Stimulated activated CD4-positive, alpha-beta T cell treated with anti-CD3 and anti-CD28 coated beads, TNF-alpha, amount 100 ng/mL, for 48 hours (primary cell): Measurements from ENCODE around the gene MCF2L2.
"Not testable (repeated sequence)": the region's sequence is repeated elsewhere in the genome, so short reads cannot be mapped to it uniquely, and the experiment has no call there.

ENCODE experiments used
- DNase-seq, 3 donors: peaks; one replicate each; pipeline ENCODE4 v3.0.0-alpha.2; 2020; ENCODE audit warnings: low read depth in 3 of 3

The MCF2L2 gene

DNA sequence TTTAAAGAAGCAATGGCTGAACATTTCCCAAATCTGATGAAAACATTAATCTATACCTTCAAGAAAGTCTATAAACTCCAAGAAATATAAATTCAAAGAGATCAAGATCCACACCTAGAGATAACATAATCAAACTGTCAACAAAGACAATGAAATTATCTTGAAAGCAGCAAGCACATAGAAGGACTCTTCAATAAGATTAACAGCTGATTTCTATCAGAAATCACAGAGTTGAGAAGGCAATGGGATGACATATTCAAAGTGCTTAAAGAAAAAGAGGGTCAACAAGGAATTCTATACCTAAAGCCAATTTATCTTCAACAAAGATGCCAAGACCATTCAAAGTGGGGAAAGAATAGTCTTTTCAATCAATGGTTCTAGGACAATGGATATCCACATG, 224.7 kb downstream of the MCF2L2 start:
- DNase-seq = no peak

DNA sequence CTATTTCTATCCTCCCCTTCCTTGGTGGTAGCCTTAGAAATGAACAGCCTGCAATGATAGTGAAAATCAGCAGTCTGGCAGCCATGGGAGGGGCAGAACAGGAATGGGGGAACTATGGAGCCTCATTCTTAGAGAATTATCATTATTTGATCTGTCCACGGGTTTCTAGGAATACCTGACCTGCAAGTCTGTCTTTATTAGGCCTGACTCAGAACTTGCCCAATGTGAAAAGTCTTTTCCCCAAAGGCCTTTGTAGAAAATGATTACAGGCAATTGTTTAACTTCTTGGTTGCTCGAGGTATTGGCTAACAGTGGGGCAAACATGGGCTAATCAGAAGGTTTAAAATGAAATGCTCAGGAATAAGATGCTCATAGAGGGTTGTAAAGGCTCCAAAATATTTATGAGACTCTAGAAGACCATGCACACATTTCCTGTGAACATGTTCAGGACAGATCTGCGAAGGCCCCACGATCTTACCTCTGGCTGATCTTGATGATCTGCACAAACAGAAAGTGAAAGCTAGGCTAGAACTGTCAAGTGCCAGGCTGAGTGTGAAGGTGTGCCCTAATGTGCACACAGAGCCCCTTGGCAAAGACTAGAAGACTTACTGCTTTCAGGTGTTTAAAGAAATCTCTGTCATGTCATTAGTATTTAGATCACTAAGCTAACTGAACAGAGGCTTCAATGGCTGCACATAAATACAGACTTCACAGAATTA, 226.3 kb downstream of the MCF2L2 start:
- no peak for DNase-seq

DNA sequence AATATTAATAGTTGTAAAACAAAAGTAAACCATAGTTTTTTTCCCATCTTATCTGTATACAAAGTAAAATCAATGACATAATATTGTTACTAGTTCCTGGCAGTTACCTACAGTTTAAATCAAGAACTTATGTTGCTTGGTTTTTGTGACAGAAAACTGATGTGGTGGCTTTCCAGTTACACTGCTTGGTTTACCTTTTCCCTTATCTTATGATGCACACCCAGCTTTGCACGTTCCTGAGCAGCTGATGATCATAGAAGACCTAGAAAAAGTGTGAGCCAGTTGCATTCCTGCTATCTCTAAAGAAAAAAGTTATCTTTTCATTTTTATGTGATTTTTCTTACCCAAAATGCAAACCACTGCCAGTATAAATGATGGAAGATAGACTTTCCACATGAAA, 229.5 kb downstream of the MCF2L2 start:
- no peak for DNase-seq

DNA sequence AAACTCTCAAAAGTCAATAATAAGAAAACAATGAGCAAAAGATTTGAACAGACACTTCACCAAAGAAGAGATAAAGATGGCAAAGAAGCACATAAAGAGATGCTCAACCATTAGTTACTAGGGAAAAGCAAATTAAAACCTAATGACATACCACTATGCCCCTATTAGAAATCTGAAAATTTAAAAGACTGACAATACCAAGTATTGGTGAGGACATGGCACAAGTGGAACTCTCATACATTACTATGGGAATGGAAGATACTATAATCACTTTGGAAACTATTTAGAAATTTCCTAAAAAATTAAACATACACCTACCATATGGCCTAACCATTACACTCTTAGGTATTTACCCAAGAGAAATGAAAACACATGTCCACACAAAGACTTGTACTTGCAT, 230.7 kb downstream of the MCF2L2 start:
- no peak for DNase-seq

DNA sequence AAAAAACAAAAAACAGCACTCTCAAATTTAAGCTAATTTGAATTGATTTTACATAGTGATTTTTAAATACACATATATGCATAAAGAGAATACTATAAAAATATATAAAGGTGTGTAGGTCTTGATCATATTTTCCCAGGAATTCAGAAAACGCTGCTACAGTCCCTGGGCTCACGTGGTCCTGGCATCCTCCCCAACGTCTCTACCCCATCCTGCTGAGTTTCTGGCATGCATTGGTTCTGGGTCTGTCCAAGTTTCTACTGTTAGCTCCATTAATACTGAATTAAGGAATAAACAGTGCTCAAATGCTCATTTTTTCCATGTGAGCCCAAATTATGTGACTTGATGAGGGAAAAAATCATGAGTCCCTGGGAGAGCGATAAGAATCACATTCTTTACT, 233.2 kb downstream of the MCF2L2 start:
- no peak for DNase-seq

DNA sequence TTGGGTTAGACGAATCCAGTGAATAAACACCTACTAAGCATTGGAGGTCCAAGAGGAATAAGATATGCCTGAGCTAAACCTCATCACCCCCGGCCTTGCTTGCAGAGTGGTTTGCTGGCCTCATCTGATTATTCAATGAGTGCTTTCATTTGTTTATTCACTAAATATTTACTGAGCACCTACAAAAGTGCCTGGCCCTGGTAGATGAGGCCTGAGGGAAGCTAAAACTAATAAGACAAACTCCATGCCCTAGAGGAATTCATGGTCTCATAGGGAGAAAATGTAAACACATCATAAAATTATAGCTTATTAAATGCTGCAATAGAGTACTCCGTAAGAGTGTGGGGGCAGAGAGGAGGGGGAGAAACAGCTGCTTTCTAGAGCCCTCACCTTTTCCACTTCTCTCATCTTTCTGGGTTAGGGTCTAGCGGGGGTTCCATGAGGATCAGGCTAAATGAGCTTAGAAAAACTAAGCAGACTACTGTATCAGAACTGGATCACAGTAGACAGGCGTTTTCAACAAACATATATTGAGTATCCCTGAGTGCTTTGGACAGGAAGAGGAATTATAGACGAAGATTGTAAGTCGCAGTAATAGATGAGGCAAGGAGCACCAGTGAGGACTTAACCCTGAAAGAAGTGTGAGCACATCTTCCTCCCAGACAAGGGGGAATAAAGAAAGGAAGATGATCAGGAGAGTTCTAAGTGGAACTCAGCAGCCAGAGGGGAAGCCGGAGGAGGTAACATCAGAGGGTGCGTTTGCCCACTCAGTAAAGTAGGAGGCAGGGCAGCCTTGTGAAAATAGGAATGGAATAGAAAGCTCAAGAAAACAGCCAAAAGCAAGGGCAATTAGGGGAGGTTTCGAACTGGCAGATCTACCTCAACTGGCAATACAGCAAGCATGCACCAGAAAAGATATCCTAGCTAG, 234.4 kb downstream of the MCF2L2 start:
- no peak for DNase-seq

DNA sequence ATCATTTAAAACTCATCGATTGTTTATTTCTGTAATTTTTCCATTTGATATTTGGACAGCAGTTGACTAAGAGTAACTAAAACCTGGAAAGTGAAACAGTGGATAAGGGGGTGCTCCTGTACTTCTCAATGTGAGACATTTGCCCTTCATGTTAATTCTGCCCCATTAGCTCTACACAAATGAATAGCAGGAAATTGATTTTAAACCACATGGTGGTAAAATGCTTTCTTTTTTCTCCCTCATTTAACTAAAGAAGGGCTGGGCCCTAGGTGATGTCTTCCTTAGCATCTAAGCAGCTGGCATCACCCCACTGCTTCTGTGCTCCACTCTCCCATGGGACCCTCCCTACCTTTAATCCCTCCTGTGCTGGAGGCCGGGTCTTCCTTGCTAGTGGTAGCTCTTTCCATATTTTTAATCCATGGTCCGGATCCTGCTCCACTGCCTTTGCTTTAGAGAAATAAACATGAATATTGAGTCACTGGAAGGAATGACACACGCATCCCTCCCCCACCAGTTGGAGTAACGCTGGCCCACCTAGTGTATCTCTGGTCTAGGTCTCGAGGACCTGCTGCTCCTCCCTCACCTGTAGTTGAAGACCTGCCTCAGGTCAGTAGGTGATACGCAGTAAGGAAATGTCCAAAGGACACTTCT, 235.6 kb downstream of the MCF2L2 start:
- no peak for DNase-seq

DNA sequence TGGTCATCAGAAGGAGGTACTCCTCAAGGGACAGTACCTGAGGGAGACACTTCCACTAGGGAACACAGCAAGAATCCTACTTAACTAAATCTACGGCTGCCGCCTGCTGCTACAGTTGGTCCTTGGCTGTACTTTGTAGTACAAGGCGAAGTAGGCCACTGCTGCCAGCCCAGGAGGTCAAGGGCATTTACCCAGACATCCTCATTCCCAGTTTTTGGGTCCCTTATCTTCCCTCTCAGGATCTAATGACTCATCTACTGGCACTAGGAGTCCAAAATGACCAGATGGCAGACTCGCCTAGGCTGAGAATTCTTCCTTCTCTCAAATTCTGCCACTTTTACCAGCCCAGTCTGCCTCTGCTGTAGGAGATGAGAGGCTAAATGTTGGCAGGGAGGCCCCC, 238.8 kb downstream of the MCF2L2 start:
- no peak for DNase-seq

DNA sequence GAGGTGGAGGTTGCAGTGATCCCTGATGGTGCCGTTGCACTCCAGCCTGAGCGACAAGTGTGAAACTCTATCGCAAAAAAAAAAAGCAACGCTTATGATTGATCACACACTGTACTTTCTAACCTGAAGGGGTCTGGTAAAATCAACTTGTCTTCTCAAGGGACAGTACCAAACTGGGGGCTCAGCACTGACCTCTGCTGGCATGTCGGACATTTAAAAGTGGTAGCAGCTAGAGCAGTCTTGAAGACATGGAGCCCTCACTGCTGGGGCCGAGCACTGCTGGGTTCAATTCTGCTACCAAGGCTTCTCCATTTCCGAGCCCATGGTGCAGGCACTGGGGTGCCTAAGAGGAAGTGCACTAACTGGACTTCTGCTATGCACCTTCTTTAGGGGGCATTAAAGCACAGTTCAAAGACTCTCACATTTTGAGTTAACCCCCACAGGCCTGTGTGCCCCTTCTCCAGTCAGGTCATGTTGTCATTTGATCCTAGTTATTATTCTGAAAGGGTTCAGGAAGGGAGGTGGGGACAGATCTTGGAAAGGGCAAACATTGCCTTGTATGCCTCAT, 239.4 kb downstream of the MCF2L2 start:
- DNase-seq = no peak

DNA sequence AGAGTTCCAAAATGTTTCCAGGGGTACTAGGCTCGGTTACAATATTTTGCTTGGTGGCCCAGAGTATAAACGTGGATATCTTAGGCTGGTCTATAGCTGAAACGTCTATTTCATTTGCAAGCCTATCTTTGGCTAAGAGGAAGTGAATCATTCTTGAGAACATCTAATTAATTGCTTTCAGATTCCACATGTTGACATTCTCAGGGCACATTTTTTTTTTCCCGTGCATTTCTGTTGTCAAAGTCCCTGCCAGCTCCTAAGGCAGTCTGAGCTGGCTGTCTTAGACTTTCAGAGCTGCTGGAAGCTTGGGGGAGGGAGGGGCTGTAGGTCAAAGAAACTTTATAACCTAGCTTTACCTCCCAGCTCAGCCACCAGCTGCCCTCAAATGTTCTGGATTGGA, 242.7 kb downstream of the MCF2L2 start:
- no peak for DNase-seq

DNA sequence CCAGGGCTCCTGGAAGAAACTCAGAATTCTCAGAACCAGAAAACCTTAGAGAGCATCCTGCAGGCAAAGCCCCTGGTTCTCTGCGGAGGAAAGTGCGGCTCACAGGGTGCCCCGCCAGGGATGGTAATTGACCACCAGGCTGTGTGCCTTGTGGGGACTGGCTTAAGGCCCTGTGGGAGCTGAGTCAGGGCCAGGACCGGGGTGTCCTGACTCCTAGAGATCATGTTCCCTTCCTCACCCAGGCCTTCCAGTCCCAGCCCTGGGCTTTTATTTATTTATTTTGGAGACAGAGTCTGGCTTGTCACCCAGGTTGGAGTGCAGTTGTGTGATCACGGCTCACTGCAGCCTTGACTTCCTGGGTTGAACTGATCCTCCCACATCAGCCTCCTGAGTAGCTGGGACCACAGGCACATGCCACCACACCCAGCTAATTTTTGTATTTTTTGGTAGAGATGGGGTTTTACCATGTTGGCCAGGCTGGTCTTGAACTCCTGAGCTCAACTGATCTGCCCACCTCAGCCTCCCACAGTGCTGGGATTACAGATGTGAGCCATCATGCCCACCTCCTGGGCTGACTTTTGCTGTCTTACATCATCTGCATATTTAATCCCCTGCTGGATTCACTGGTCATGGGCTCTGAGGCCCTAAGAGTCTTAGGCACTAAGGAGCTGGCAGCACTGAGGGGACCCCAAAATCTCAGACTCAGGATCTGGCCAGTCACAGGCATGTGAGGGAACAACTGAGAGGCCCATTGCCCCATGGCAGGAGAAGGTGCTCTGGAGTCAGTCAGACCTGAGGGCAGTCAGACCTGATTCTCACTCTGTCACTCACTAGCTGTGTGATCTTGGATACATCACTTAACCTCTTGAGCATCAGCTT, 245.4 kb downstream of the MCF2L2 start:
- no peak for DNase-seq

DNA sequence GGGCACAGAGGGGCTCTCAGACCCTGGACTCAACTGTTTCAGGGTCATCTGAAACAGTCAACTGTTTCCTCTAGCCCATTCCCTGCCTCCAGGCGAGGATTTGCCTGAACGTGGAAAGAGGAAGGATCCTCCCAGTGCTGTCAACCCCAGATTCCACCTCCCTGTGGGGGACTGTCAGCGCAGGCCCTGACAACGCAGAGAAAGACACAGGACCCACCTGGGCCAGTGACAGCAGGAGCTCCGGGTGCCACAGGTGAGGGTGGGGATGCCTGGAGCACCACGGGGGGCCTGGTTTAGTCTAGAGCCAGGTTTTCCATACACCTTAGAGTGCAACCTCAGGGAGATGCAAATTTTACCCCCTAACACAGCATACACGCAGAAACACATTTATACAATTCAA, 246.3 kb downstream of the MCF2L2 start:
- DNase-seq = no peak

DNA sequence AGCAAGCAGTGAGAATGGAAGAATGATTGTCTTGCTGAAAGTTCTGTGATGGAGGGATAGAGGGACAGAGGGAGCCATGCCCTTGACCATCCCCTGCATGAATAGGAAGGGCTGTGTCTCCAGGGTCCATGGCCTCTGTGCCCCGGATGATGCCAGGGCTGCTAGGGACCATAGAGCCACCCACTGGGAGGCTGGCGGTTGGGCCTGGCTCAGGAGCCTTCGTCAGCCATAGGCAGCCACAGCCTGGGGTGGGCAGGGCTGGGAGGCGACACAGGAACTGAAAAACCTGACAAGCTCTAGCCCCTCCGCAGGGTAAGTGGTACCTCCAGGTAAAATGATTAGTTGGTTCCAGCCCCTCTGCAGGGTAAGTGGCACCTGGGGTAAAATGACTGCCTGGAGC, 246.8 kb downstream of the MCF2L2 start:
- DNase-seq = no peak

DNA sequence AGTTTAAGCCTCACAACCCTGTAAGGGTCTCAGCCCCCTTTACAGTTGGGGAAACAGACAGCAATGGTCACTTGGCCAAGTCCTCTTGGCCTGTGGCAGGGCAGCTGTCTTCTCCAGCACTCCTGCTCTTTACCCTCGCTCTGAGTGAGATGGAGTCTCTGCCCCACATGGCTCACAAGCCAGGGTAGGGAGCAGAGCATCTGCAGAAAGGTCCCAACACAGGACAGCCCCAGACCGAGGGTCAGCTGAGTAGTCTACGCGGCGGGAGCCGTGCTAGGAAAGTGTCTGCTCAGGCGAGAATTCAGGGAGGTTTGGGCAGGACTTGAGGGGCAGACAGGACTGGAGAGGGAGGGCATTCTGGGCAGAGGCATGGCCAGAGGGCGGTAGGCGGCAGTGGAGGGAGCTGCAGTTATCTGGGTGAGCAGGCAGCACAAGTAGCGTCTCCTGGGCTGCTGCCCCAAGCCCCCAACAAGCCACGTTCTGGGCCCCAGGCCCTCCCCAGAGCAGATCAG, 247.6 kb downstream of the MCF2L2 start:
- no peak for DNase-seq

DNA sequence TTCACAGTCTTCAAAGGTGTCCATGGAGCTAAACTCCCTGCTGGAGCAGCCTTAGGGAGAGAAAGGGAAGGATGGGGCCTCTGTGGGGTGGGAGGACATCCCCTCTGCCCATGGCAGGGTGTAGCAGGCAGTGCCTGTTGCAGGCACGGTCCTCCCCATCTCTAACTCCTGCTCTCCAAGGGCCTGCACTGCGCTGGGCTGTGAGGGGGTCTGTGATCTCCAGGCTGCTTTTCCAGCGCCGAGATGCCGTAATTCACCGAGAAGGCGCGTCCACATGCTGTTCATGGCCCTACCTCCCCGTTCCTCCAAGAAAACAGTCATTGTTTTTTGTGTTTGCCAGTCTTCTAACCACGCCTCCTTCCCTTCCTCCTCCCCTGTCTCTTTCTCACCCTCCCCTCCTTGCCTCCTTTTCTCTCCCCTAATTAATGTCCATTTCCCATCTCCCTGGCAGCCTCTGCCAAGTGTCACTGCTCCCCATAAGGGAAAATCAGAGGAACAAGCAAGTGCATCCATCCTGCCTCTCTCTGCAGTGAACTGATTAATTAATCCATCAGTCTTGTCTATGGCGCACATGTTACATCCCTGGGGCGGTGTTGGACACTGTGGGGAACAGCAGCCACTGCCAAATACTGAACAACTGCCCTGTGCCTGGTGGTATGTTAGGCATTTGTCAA, 248.2 kb downstream of the MCF2L2 start:
- no peak for DNase-seq

DNA sequence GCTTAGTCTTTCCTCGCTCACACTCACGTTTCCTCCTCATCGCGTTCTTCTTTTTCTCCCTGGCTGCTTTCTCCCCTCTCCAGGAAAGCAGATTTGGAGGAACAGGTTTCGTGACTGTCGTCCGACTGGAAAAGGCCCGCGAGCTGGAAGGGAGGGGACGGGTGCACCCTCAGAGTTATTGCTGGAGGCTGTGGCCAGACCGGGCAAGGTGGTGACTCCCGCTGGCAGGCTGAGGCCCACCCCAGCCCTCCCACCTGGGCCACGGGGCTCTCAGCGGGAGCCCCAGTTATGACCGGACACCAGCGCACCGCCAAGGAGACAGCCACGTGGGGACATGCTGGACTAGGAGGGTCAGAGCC, 248.9 kb downstream of the MCF2L2 start:
- not testable (repeated sequence) for DNase-seq

DNA sequence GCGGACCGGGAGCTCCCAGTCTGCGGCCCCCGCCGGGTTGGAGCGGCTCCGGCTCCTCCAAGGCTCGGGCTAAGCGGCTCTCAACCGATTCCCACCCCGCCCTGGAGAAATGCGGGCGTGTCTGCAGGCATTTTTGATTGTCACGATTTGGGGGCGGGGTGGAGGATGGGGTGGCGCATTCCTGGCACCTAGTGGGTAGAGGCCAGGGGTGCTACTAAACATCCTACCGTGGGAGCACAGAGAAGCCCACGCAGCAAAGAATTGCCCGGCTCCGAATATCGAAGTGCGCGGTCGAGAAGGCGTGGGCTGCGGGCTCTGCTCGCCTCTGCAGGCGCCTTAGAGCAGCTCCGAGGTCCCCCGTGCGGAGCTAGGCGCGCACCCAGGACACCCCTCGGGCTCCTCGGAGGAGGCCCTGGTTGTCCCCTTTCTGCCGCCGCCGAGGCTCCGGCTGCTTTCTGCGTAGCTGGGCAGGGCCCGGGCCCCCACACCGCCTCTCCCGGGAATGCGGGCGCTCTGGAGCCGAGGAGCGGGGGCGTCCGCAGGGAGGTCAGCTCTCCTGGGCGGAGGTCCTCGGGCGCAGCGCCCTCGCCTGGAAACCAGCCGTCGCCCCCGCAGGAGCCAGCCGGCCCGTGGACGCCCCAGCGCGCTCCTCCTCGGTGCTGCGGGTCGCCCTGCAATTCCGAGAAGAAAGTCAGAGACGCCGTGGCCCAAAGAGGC, 249.4 kb downstream of the MCF2L2 start:
- DNase-seq = peak in 2 of 3 donors; percentile 33 to 51

DNA sequence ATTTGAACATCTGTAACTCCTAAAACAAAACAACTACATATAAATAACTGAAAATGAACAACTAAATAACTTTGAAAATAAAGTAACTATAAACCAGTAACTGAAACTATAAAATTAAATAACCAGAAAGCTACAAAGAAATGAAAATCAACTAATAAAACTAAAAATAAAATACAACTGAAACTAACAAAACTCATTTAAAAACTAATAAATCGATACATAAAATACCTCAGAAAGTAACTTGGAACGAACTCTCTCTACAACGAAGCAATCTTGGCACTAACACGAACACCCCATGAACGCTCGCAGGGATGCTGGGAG, 249.9 kb downstream of the MCF2L2 start:
- DNase-seq = no peak

DNA sequence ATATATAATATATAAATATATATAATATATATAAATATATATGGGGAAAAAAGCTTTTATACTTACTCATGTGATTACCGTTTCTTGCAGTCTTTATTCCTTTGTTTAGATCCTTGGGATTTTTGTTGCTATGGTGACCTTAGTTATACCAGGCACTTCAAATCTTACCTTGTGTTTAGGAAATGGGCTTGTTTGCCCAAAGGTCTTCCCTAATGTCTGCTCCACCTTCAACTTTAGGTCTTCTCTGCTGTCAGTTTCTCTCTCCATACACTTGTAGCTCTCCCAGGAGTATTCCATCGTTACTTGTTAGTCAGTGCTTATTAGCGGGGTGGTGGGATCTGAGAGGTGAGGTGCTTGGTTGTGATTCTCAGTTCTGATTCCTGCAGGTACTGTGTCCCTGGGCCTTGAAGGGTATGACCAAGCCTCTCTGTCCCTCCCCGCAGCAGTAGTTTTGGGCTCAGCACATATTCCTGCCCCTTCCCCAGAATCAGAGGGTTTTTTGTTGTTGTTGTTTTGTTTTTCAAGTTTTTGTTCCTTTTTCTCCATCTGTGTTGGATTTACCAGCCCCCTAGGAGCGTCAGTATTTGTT, 256.3 kb downstream of the MCF2L2 start:
- DNase-seq = no peak

DNA sequence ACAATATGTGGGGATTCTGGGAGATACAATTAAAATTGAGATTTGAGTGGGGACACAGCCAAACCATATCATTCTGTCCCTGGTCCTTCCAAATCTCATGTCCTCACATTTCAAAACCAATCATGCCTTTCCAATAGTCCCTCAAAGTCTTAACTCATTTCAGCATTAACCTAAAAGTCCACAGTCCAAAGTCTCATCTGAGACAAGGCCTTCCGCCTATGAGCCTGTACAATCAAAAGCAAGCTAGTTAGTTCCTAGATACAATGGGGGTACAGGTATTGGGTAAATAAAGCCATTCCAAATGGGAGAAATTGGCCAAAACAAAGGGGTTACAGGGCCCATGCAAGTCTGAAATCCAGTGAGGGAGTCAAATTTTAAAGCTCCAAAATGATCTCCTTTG, 260.4 kb downstream of the MCF2L2 start:
- not testable (repeated sequence) for DNase-seq
